ENCODE data around the gene CSNK1G3.

- TF ChIP-seq POLR2A (IDR thresholded peaks at IDR 0.05) (no peak), CTCF (IDR thresholded peaks at IDR 0.05) (no peak)
Observed at GRCh38 chr5:123554601-123555000, 42.6 kb downstream of the CSNK1G3 start.
